Measurements from ENCODE around the gene HMCN1.
"Not testable (repeated sequence)": the region's sequence is repeated elsewhere in the genome, so short reads cannot be mapped to it uniquely, and the experiment has no call there.

HMCN1 gene

GRCh38 chr1:186193224-186193623 lies 459.0 kb downstream of the HMCN1 start:
- no peak for DNase-seq (ENCODE audit: low spot score)

- DNase-seq (ENCODE audit: low spot score) = no peak
Measured at GRCh38 chr1:186194107-186194756, 460.0 kb downstream of the HMCN1 start.

GRCh38 chr1:186195377-186195931 lies 461.3 kb downstream of the HMCN1 start:
- DNase-seq (ENCODE audit: low spot score) = no peak

- no peak for DNase-seq (ENCODE audit: low spot score)
Measured at GRCh38 chr1:186202271-186202764, 468.1 kb downstream of the HMCN1 start.

- DNase-seq (ENCODE audit: low spot score) = no peak
Measured at GRCh38 chr1:186202776-186203175, 468.6 kb downstream of the HMCN1 start.

- DNase-seq (ENCODE audit: low spot score) = no peak
Measured at GRCh38 chr1:186206048-186206570, 471.9 kb downstream of the HMCN1 start.

- no peak for DNase-seq (ENCODE audit: low spot score)
Measured at GRCh38 chr1:186207391-186208085, 473.3 kb downstream of the HMCN1 start.

GRCh38 chr1:186208405-186209129 lies 474.4 kb downstream of the HMCN1 start:
- DNase-seq (ENCODE audit: low spot score) = no peak

- DNase-seq (ENCODE audit: low spot score) = no peak
Measured at GRCh38 chr1:186210258-186210657, 476.1 kb downstream of the HMCN1 start.

GRCh38 chr1:186211583-186211982 lies 477.4 kb downstream of the HMCN1 start:
- not testable (repeated sequence) for DNase-seq (ENCODE audit: low spot score)

- peak; percentile 65 for DNase-seq (ENCODE audit: low spot score)
Measured at GRCh38 chr1:186212568-186213224, 478.5 kb downstream of the HMCN1 start.

- no peak for DNase-seq (ENCODE audit: low spot score)
Measured at GRCh38 chr1:186213225-186213607, 479.0 kb downstream of the HMCN1 start.

GRCh38 chr1:186214791-186215190 lies 480.6 kb downstream of the HMCN1 start:
- no peak for DNase-seq (ENCODE audit: low spot score)

- no peak for DNase-seq (ENCODE audit: low spot score)
Measured at GRCh38 chr1:186215636-186216035, 481.4 kb downstream of the HMCN1 start.

GRCh38 chr1:186218654-186219352 lies 484.6 kb downstream of the HMCN1 start:
- DNase-seq (ENCODE audit: low spot score) = no peak

- no peak for DNase-seq (ENCODE audit: low spot score)
Measured at GRCh38 chr1:186220067-186220466, 485.9 kb downstream of the HMCN1 start.

GRCh38 chr1:186220911-186221310 lies 486.7 kb downstream of the HMCN1 start:
- DNase-seq (ENCODE audit: low spot score) = no peak

GRCh38 chr1:186225096-186225495 lies 490.9 kb downstream of the HMCN1 start:
- DNase-seq (ENCODE audit: low spot score) = no peak

GRCh38 chr1:186228749-186229148 lies 494.6 kb downstream of the HMCN1 start:
- no peak for DNase-seq (ENCODE audit: low spot score)

- DNase-seq (ENCODE audit: low spot score) = no peak
Measured at GRCh38 chr1:186231861-186232436, 497.8 kb downstream of the HMCN1 start.

Data from SK-N-DZ (cell line).